Small intestine (tissue), 7 donors: ENCODE results near the gene TRAF3. TPM values are rescaled to one million over a fixed set of nuclear protein-coding genes. Genes with fewer than 3 reads are reported as not detected.

Source experiments
- DNase-seq, 2 donors: peaks; one replicate each; pipeline versions ENCODE4 v3.0.0 to v3.0.0-alpha.2; 2013
- FAIRE-seq: peaks from 2 replicates; lab custom pipeline; 2012; peaks lifted over from hg19 to GRCh38; lab: Jason Lieb, UNC
- H3K27ac ChIP-seq, 3 donors: one replicate each; pipeline ENCODE4 v1.5.1; 2013; ENCODE audit warnings: low read length in 2 of 3, mild to moderate bottlenecking in 2 of 3, control low read depth in 1 of 3, inconsistent platforms in 1 of 3, low read depth in 1 of 3, moderate library complexity in 1 of 3
- H3K27me3 ChIP-seq, 3 donors: one replicate each; pipeline ENCODE4 v1.6.1; 2013; ENCODE audit warnings: low read length in 3 of 3, inconsistent platforms in 1 of 3; ENCODE audit not compliant: control insufficient read depth in 3 of 3, insufficient read depth in 3 of 3
- H3K36me3 ChIP-seq, 3 donors: one replicate each; pipeline ENCODE4 v1.6.1; 2013; ENCODE audit warnings: low read length in 3 of 3, inconsistent platforms in 1 of 3, low read depth in 1 of 3, mild to moderate bottlenecking in 1 of 3, moderate library complexity in 1 of 3; ENCODE audit not compliant: control insufficient read depth in 3 of 3, insufficient read depth in 2 of 3
- H3K4me1 ChIP-seq, 3 donors: one replicate each; pipeline ENCODE4 v1.6.1; 2013; ENCODE audit warnings: low read length in 2 of 3, inconsistent platforms in 1 of 3, low read depth in 1 of 3, mild to moderate bottlenecking in 1 of 3, moderate library complexity in 1 of 3; ENCODE audit not compliant: control insufficient read depth in 3 of 3, insufficient read depth in 2 of 3
- H3K4me3 ChIP-seq, 3 donors: one replicate each; pipeline ENCODE4 v1.5.1; 2013; ENCODE audit warnings: low read length in 3 of 3, control low read depth in 1 of 3, inconsistent platforms in 1 of 3, low read depth in 1 of 3, mild to moderate bottlenecking in 1 of 3, moderate library complexity in 1 of 3
- H3K9me3 ChIP-seq, 2 donors: one replicate each; pipeline ENCODE4 v1.6.1; 2013; ENCODE audit warnings: low read depth in 1 of 2, low read length in 1 of 2; ENCODE audit not compliant: control insufficient read depth in 2 of 2, insufficient read depth in 1 of 2
- WGBS, 3 donors: extraction: QIAGEN DNeasy Blood & Tissue Kit; methylation state at CpG; one replicate each; pipeline ENCODE4 v1.1.7; 2013; 5-methylcytosine and 5-hydroxymethylcytosine counted together
- polyA plus RNA-seq, 4 donors: library from polyadenylated mRNA; stranded (reverse) in 3 of 4; unstranded in 1 of 4; fragments of 200-250 nt in 3 of 4; fragments of 120-200 nt in 1 of 4; gene quantifications; one replicate each; pipeline versions ENCODE4 v1.2.1 to v1.2.3, GENCODE V29; 2013
- donor health status: healthy with polysubstance abuse.
- donor health status: control.
- donor health status: control.
- donor health status: Bipolar disorder and iron deficiency.
- donor health status: healthy.

The TRAF3 gene
- polyA plus RNA-seq, 4 donors: 4.0 to 17.9 (median 8.5) TPM

DNA sequence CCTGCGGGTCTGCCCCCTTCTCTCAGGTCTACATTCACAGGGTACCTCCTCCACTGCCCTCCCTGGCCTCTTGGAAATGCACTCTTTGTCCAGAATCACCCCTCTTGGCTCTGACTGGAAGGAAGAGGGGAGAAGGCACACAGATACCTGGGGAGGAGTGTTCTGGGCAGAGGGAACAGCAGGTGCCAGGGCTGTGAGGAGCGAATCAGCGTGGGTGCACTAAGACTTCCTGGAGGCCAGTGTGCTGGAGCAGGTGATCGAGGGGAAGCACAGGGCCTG is 8.3 kb upstream of the TRAF3 start:
- Histone ChIP-seq H3K27me3 (no peaks in the 10 kb centered on the region), H3K4me1 (no peaks in the 10 kb centered on the region), H3K27ac (no peak overlapping the region), H3K9me3 (no peaks in the 10 kb centered on the region), H3K36me3 (no peaks in the 10 kb centered on the region), H3K4me3 (no peak overlapping the region)
- DNase-seq (no peak), FAIRE-seq (no peak)
- WGBS, 3 donors: 88 to 94% (median 89%) methylated on average over 4 of the region's 4 CpGs

DNA sequence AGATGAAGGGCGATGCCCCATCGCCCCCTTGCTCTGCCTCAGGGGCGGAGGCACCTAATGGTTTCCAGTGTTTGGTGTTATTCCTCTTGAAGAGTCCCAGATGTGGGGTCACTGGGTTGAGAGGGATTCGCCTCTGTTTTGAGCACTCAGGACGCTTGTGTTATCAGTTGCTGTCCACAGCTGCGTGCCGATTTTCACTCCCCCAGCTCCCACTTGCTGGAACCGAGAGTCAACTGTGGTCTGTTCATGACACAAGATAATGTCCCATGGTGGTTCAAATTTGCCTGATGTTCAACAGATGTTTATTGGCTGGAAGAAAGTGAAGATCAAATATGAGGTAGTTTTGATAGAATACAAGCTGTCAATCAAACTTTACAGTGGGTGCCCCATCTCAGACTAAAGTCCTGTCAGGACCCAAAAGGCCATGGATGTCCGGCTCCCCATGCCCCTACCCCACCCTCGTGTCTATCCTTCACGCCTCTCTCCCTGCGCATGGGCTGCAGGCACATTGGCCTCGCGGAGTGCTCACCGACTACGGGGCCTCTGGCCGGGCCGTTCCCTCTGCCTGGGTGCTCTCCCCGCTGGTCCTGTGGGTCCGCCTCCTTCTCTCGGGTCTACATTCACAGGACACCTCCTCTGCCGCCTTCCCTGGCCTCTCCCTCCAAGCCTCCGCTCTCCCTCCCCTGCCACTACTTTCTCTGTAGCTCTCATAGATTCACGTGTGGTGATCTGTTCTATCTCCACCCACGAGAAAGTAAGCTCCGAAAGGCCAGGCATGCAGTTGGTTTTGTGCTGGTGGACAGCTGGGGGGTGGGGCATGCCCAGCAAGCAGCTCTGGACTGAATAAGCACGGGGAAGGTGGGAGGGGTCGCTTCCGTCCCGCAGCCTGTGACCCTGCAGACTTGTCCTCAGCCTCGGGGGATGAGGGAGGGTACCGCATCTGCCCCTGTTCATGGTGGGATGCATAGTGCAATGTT is 6.8 kb upstream of the TRAF3 start:
- H3K27me3 ChIP-seq: no peaks in the 10 kb centered on the region
- DNase-seq (no peak), FAIRE-seq (no peak)

GRCh38 chr14:102771144-102771543 is 6.1 kb upstream of the TRAF3 start:
- FAIRE-seq (no peak), DNase-seq (no peak)

More for the DNA sequence above, 6.8 kb upstream of the TRAF3 start:
- 83 to 88% (median 84%) methylated on average over 29 to 32 of the region's 32 CpGs for WGBS, 3 donors
- Histone ChIP-seq H3K4me1 (peaks cover 0 to 5% (median 0%) of the 10 kb centered on the region in 3 donors), H3K4me3 (no peak overlapping the region), H3K36me3 (no peaks in the 10 kb centered on the region), H3K9me3 (no peaks in the 10 kb centered on the region), H3K27ac (no peak overlapping the region)

GRCh38 chr14:102772781-102773570 is 4.3 kb upstream of the TRAF3 start:
- Histone ChIP-seq H3K4me3 (no peak overlapping the region), H3K9me3 (no peaks in the 10 kb centered on the region), H3K27ac (no peak overlapping the region), H3K4me1 (peaks cover 0 to 5% (median 0%) of the 10 kb centered on the region in 3 donors), H3K36me3 (no peaks in the 10 kb centered on the region), H3K27me3 (no peaks in the 10 kb centered on the region)
- no peak for DNase-seq
- FAIRE-seq: no peak
- 76 to 86% (median 83%) methylated on average over 20 to 22 of the region's 22 CpGs for WGBS, 3 donors

More at GRCh38 chr14:102771144-102771543, 6.1 kb upstream of the TRAF3 start:
- 87 to 94% (median 93%) methylated on average over 9 of the region's 9 CpGs for WGBS, 3 donors
- H3K4me3 ChIP-seq: no peak overlapping the region
- no peaks in the 10 kb centered on the region for H3K27me3 ChIP-seq
- peaks cover 0 to 5% (median 0%) of the 10 kb centered on the region in 3 donors for H3K4me1 ChIP-seq
- no peaks in the 10 kb centered on the region for H3K9me3 ChIP-seq
- H3K36me3 ChIP-seq: no peaks in the 10 kb centered on the region
- H3K27ac ChIP-seq: no peak overlapping the region

DNA sequence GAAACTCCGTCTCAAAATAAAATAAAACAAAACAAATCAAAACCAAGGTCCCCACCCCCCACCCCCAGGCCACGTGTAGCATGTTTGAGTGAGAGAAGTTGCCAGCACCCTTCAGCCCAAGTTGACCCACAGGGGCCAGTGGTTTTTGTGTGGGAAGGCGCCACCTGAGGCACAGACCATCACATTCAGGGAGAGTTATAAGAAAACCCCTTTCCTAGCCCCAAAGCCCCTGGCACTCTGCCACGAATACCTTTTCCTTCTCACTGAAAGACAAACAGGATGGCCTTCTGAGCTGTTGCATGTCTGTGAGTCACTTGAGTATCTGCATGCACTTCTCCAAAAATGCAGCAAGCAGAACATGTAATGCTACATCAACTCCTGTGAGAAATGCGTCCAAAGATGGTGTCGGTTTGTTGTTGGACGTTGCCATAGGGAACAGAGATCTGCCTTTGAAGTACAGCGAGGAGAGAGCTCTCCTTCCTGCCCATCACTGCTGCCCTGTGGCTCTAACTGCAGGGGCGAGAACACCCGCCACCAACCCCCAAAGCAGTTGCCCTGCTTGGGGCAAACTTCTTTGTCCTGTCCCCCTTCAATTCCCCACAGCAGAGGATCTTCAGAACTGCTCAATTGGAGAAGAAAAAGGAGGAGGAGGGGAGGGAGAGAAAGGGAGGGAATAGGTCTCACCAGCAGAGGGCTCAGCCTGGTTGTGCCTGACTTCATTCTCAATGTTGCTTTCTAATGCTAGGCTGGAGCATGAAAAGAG is 2.7 kb upstream of the TRAF3 start:
- DNase-seq: peak; percentile 77 to 84
- FAIRE-seq: no peak
- WGBS, 3 donors: 28 to 41% (median 29%) methylated on average over 10 of the region's 10 CpGs
- Histone ChIP-seq H3K9me3 (no peaks in the 10 kb centered on the region), H3K4me3 (no peak overlapping the region), H3K27ac (peak overlapping the region in 1 of 3 donors; percentile 51), H3K4me1 (peaks cover 0 to 9% (median 0%) of the 10 kb centered on the region in 3 donors), H3K27me3 (no peaks in the 10 kb centered on the region), H3K36me3 (no peaks in the 10 kb centered on the region)

GRCh38 chr14:102775855-102776760 is 1.1 kb upstream of the TRAF3 start:
- Histone ChIP-seq H3K27ac (peak overlapping the region; percentile 69 to 87 (median 81)), H3K9me3 (no peaks in the 10 kb centered on the region), H3K36me3 (peaks cover 0 to 6% (median 0%) of the 10 kb centered on the region in 3 donors), H3K4me3 (no peak overlapping the region), H3K27me3 (no peaks in the 10 kb centered on the region), H3K4me1 (peaks cover 2 to 13% (median 4%) of the 10 kb centered on the region in 3 donors)
- peak; percentile 68 to 72 for DNase-seq
- no peak for FAIRE-seq
- 83 to 85% (median 84%) methylated on average over 22 of the region's 22 CpGs for WGBS, 3 donors

DNA sequence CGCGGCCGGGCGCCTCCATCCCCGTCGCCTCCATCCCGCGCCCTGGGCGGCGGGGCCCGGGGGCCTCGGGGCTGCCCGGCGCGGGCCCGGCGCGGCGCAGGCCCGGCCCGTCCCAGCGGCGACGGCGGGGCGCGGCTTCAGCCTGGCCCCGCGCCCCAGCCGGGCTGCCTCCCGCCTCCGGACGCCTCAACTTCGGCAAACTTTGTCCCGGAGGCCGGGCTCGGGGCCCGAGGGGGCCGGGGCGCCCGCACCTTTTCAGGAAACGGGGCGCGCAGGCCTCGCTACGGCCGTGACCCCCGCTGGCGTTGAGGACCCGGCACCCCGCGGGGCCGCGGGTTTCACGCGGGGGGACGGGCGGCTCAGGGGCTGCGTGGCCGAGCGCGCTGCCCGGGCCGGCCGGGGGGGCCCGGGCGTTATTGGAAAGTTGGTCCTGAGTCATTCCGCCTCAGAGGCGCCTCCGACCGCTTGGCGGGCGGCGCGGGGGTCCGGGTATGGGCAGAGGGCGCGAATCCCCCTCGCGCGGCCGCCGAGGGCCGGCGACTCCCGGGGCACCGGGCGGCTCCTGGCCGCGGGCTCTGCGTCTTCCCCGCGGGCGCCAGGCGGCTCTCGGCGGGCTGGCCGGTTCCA is 575 bp downstream of the TRAF3 start:
- Histone ChIP-seq H3K4me3 (peak overlapping the region; percentile 74 to 97 (median 81)), H3K9me3 (no peaks in the 10 kb centered on the region), H3K27ac (peak overlapping the region; percentile 66 to 95 (median 84)), H3K27me3 (no peaks in the 10 kb centered on the region), H3K36me3 (peaks cover 0 to 11% (median 0%) of the 10 kb centered on the region in 3 donors), H3K4me1 (peaks cover 2 to 13% (median 5%) of the 10 kb centered on the region in 3 donors)
- DNase-seq: peak; percentile 40 to 72
- no peak for FAIRE-seq
- 0 to 5% (median 1%) methylated on average over 4 to 98 of the region's 98 CpGs for WGBS, 3 donors
